GM23338 (cell line): ENCODE results near the gene PAM. TPM values are rescaled to one million over a fixed set of nuclear protein-coding genes. Genes with fewer than 3 reads are reported as not detected.

Experiments
- ATAC-seq: fragments of 200-7000 bp; cut with Tn5 transposase; 3 replicates; pipeline ENCODE4 v1.9.1; 2020
- DNase-seq: peaks from one replicate; pipeline ENCODE4 v3.0.0-alpha.2; 2015; ENCODE audit warnings: low spot score
- H2AFZ ChIP-seq: fragments of 200-600 bp; sonication (generic); 2 replicates; pipeline ENCODE4 v1.8.0; 2016; ENCODE audit warnings: antibody characterized with exemption, mild to moderate bottlenecking, moderate library complexity
- H3F3A ChIP-seq: fragments of 200-600 bp; sonication (generic); replicated peaks from 2 replicates; pipeline ENCODE4 v1.8.0; 2017; ENCODE audit warnings: antibody characterized with exemption, mixed run types, low read depth
- H3K27ac ChIP-seq: fragments of 200-600 bp; sonication (generic); 2 replicates; pipeline ENCODE4 v1.6.1; 2016; ENCODE audit warnings: low read depth
- H3K27me3 ChIP-seq: fragments of 200-600 bp; sonication (generic); 2 replicates; pipeline ENCODE4 v1.8.0; 2016; ENCODE audit warnings: mild to moderate bottlenecking, mixed run types, moderate library complexity; ENCODE audit not compliant: insufficient read depth
- H3K36me3 ChIP-seq: fragments of 200-600 bp; sonication (generic); 2 replicates; pipeline ENCODE4 v1.8.0; 2016; ENCODE audit warnings: mild to moderate bottlenecking; ENCODE audit not compliant: insufficient read depth
- H3K4me1 ChIP-seq: fragments of 200-600 bp; sonication (generic); 2 replicates; pipeline ENCODE4 v1.8.0; 2016; ENCODE audit warnings: mild to moderate bottlenecking, moderate library complexity; ENCODE audit not compliant: insufficient read depth
- H3K4me2 ChIP-seq: fragments of 200-600 bp; sonication (generic); 2 replicates; pipeline ENCODE4 v1.7.1; 2017; ENCODE audit warnings: mixed run types
- H3K4me3 ChIP-seq: fragments of 200-600 bp; sonication (generic); 2 replicates; pipeline ENCODE4 v1.6.1; 2016; ENCODE audit warnings: mixed run types
- H3K79me2 ChIP-seq: fragments of 200-600 bp; sonication (generic); replicated peaks from 2 replicates; pipeline ENCODE4 v1.8.0; 2017; ENCODE audit warnings: mild to moderate bottlenecking; ENCODE audit not compliant: insufficient read depth
- H3K9me2 ChIP-seq: fragments of 200-600 bp; sonication (generic); 2 replicates; pipeline ENCODE4 v1.8.0; 2017; ENCODE audit not compliant: insufficient read depth
- H4K20me1 ChIP-seq: fragments of 200-600 bp; sonication (generic); replicated peaks from 2 replicates; pipeline ENCODE4 v1.8.0; 2017; ENCODE audit warnings: mild to moderate bottlenecking; ENCODE audit not compliant: insufficient read depth
- H3K27ac Mint-ChIP-seq: 2 replicates; pipeline ENCODE4 v1.8.0; 2020; ENCODE audit warnings: inconsistent platforms, mild to moderate bottlenecking, moderate library complexity, mixed read lengths
- H3K27me3 Mint-ChIP-seq: 3 replicates; pipeline ENCODE4 v1.8.0; 2022; ENCODE audit warnings: low read depth, mild to moderate bottlenecking, moderate library complexity, mixed read lengths, inconsistent platforms; ENCODE audit not compliant: insufficient read depth, poor library complexity
- H3K36me3 Mint-ChIP-seq: 3 replicates; pipeline ENCODE4 v1.8.0; 2021; ENCODE audit warnings: low read depth, mild to moderate bottlenecking, inconsistent platforms, moderate library complexity, mixed read lengths
- H3K4me1 Mint-ChIP-seq: 3 replicates; pipeline ENCODE4 v1.8.0; 2020; ENCODE audit warnings: mild to moderate bottlenecking, inconsistent platforms, mixed read lengths
- H3K4me3 Mint-ChIP-seq: 3 replicates; pipeline ENCODE4 v1.8.0; 2021; ENCODE audit warnings: moderate library complexity, mild to moderate bottlenecking, inconsistent platforms, mixed read lengths
- H3K9me3 Mint-ChIP-seq: 3 replicates; pipeline ENCODE4 v1.8.0; 2020; ENCODE audit warnings: moderate library complexity, mild to moderate bottlenecking, inconsistent platforms, mixed read lengths
- CTCF ChIP-seq, 2 experiments: fragments of 200-600 bp in 1 of 2; sonication (generic) in 1 of 2; conservative IDR thresholded peaks; 2 replicates each; pipeline versions ENCODE4 v1.5.1 to v1.6.1; 2016 to 2017; ENCODE audit warnings: antibody characterized with exemption in 2 of 2, low read depth in 2 of 2, mild to moderate bottlenecking in 2 of 2, moderate library complexity in 1 of 2
- ETS1 ChIP-seq: IDR thresholded peaks from 2 replicates; pipeline ENCODE4 v1.6.1; 2016; ENCODE audit warnings: antibody characterized with exemption
- NANOG ChIP-seq: IDR thresholded peaks from 2 replicates; pipeline ENCODE4 v1.6.1; 2016; ENCODE audit warnings: antibody characterized with exemption, borderline replicate concordance
- POLR2AphosphoS5 ChIP-seq: IDR thresholded peaks from 2 replicates; pipeline ENCODE4 v1.6.1; 2016; ENCODE audit warnings: antibody characterized with exemption, low read depth
- REST ChIP-seq: IDR thresholded peaks from one replicate; pipeline ENCODE4 v1.6.1; 2018; ENCODE audit warnings: antibody characterized with exemption; ENCODE audit not compliant: unreplicated experiment
- STAT1 ChIP-seq: IDR thresholded peaks from one replicate; pipeline ENCODE4 v1.6.1; 2016; ENCODE audit warnings: antibody characterized with exemption; ENCODE audit not compliant: unreplicated experiment
- ZNF114 ChIP-seq: fragments of 250-450 bp; sonication (Bioruptor Pico); IDR thresholded peaks from 2 replicates; pipeline ENCODE4 v1.5.0; 2020; ENCODE audit warnings: mild to moderate bottlenecking, moderate library complexity
- ZNF331 ChIP-seq: fragments of 250-450 bp; sonication (Bioruptor Pico); IDR thresholded peaks from 2 replicates; pipeline ENCODE4 v1.5.0; 2020; ENCODE audit warnings: low read depth, mild to moderate bottlenecking, moderate library complexity
- ZNF462 ChIP-seq: fragments of 250-450 bp; sonication (Bioruptor Pico); IDR thresholded peaks from 2 replicates; pipeline ENCODE4 v1.5.0; 2020; ENCODE audit warnings: mild to moderate bottlenecking, moderate library complexity
- polyA plus RNA-seq: library from polyadenylated mRNA; unstranded; fragments of >200 nt; fragmentation: Nextera tagmentation; extraction: Ambion mirVana; gene quantifications from 2 replicates; pipeline ENCODE4 v1.2.1, GENCODE V29; 2016
- total RNA-seq: library from RNA; depleted of rRNA; stranded (reverse); fragments of >200 nt; shearing (Covaris generic); gene quantifications from 2 replicates; pipeline ENCODE4 v1.2.3, GENCODE V29; 2014

The PAM gene
- total and polyA plus RNA-seq, 2 experiments from 2014 or later: 33.9 to 79.4 TPM

- TF ChIP-seq ZNF114 (CRISPR knock-in tag): no peak
- TF ChIP-seq REST: no peak
- TF ChIP-seq POLR2AphosphoS5: no peak
- TF ChIP-seq NANOG: no peak
- no peak for TF ChIP-seq ETS1
- TF ChIP-seq ZNF331 (CRISPR knock-in tag): no peak
- no peak for TF ChIP-seq STAT1
Measured at GRCh38 chr5:102981957-102982635, 227.0 kb downstream of the PAM start (continued).

GRCh38 chr5:102986074-102986473 lies 231.0 kb downstream of the PAM start:
- Mint-ChIP-seq H3K36me3 (peaks cover 8% of the 10 kb centered on the region; the same call in 1 of the 3 replicates), H3K4me1 (no peaks in the 10 kb centered on the region), H3K27me3 (no peaks in the 10 kb centered on the region)
- no peak for TF ChIP-seq STAT1
- TF ChIP-seq NANOG: no peak
- TF ChIP-seq ZNF462 (CRISPR knock-in tag): no peak
- no peak for TF ChIP-seq CTCF (conservative IDR thresholded peaks at IDR 0.05; ENCODE audit: low read depth in 2 of 2)
- TF ChIP-seq POLR2AphosphoS5: no peak
- TF ChIP-seq ZNF114 (CRISPR knock-in tag): no peak

More at GRCh38 chr5:102986074-102986473, 231.0 kb downstream of the PAM start:
- Histone ChIP-seq H3K79me2 (no peaks in the 10 kb centered on the region), H4K20me1 (no peaks in the 10 kb centered on the region), H3K9me2 (no peaks in the 10 kb centered on the region), H2AFZ (no peak overlapping the region), H3K4me2 (no peak overlapping the region), H3K4me3 (no peak overlapping the region), H3K36me3 (no peaks in the 10 kb centered on the region), H3K27me3 (no peaks in the 10 kb centered on the region), H3F3A (no peaks in the 10 kb centered on the region), H3K27ac (no peak overlapping the region), H3K4me1 (no peaks in the 10 kb centered on the region)
- Mint-ChIP-seq H3K4me3 (no peak overlapping the region), H3K27ac (no peak overlapping the region), H3K9me3 (no peaks in the 10 kb centered on the region)
- no peak for ATAC-seq
- no peak for DNase-seq
